OCI-LY1 (cell line): ENCODE measurements around the gene CRIM1.

Source experiments
- H2AFZ ChIP-seq: fragments of 200-600 bp; sonication (generic), shearing (Covaris generic); 2 replicates; pipeline ENCODE4 v1.6.0; 2014; ENCODE audit warnings: antibody characterized with exemption, mild to moderate bottlenecking, low read length
- H3F3A ChIP-seq: fragments of 200-600 bp; sonication (generic), shearing (Covaris generic); 2 replicates; pipeline ENCODE4 v1.6.0; 2014; ENCODE audit warnings: mild to moderate bottlenecking, antibody characterized with exemption, low read length, moderate library complexity; ENCODE audit not compliant: insufficient read depth
- H3K27ac ChIP-seq: fragments of 200-600 bp; sonication (generic); 2 replicates; pipeline ENCODE4 v1.5.1; 2014; ENCODE audit warnings: low read length, mixed run types, mild to moderate bottlenecking, low read depth; ENCODE audit not compliant: poor library complexity, severe bottlenecking
- H3K27me3 ChIP-seq: fragments of 200-600 bp; sonication (generic); 2 replicates; pipeline ENCODE4 v1.6.0; 2014; ENCODE audit warnings: antibody characterized with exemption, mild to moderate bottlenecking, low read length, moderate library complexity; ENCODE audit not compliant: insufficient read depth
- H3K36me3 ChIP-seq: fragments of 200-600 bp; sonication (generic); 2 replicates; pipeline ENCODE4 v1.6.1; 2014; ENCODE audit warnings: mild to moderate bottlenecking, antibody characterized with exemption, low read length, moderate library complexity, mixed read lengths; ENCODE audit not compliant: insufficient read depth
- H3K4me1 ChIP-seq: fragments of 200-600 bp; sonication (generic); 2 replicates; pipeline ENCODE4 v1.5.1; 2014; ENCODE audit warnings: mild to moderate bottlenecking, low read length, moderate library complexity; ENCODE audit not compliant: insufficient read depth, severe bottlenecking
- H3K4me2 ChIP-seq: fragments of 200-600 bp; sonication (generic), shearing (Covaris generic); 2 replicates; pipeline ENCODE4 v1.6.1; 2014; ENCODE audit warnings: low read length
- H3K4me3 ChIP-seq: fragments of 200-600 bp; sonication (generic); 2 replicates; pipeline ENCODE4 v1.5.1; 2014; ENCODE audit warnings: low read length, low read depth, mild to moderate bottlenecking, mixed read lengths; ENCODE audit not compliant: poor library complexity, severe bottlenecking
- H3K79me2 ChIP-seq: fragments of 200-600 bp; shearing (Covaris generic); 2 replicates; pipeline ENCODE4 v1.6.1; 2016; ENCODE audit warnings: mixed run types, low read length, mixed read lengths; ENCODE audit not compliant: insufficient read depth
- H3K9ac ChIP-seq: fragments of 200-600 bp; sonication (generic), shearing (Covaris generic); 2 replicates; pipeline ENCODE4 v1.6.1; 2014; ENCODE audit warnings: mild to moderate bottlenecking, low read length, mixed read lengths
- H3K9me2 ChIP-seq: fragments of 200-600 bp; sonication (generic), shearing (Covaris generic); 2 replicates; pipeline ENCODE4 v1.6.1; 2014; ENCODE audit warnings: low read depth, mild to moderate bottlenecking, low read length, mixed read lengths
- H3K9me3 ChIP-seq: fragments of 200-600 bp; shearing (Covaris generic); 2 replicates; pipeline ENCODE4 v1.6.1; 2014; ENCODE audit warnings: low read length, mixed read lengths
- H4K20me1 ChIP-seq: fragments of 200-600 bp; sonication (generic), shearing (Covaris generic); 2 replicates; pipeline ENCODE4 v1.6.0; 2016; ENCODE audit warnings: mild to moderate bottlenecking, low read length; ENCODE audit not compliant: insufficient read depth
- EZH2 ChIP-seq: fragments of 200-600 bp; sonication (generic), shearing (Covaris generic); IDR thresholded peaks from 2 replicates; pipeline ENCODE4 v1.8.0; 2017; ENCODE audit warnings: borderline replicate concordance, mixed run types, mild to moderate bottlenecking, antibody characterized with exemption, low read length, moderate library complexity, mixed read lengths
- TF ChIP-seq, protein P1 (sequence below): fragments of 200-600 bp; sonication (generic), shearing (Covaris generic); IDR thresholded peaks from 2 replicates; pipeline ENCODE4 v1.5.1; 2017; ENCODE audit warnings: mild to moderate bottlenecking, antibody characterized with exemption, low read length, moderate library complexity, mixed read lengths

The CRIM1 gene

DNA sequence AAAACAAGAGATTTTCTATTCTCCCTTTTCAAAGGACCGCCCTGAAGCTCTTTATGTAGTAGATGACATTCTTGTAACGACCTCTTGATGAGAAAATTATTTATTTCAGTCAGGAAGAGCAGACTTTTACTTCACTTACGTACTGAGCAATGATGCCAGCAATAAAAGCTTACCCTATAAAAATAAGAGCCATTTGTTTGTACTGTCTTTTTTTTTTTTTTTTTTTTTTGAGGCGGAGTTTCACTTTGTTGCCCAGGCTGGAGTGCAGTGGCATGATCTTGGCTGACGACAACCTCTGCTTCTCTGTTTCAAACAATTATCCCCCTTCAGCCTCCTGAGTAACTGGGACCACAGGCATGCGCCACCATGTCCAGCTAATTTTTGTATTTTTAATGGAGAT lies 39.2 kb downstream of the CRIM1 start:
- Histone ChIP-seq H3K4me3 (no peak overlapping the region), H3K36me3 (no peaks in the 10 kb centered on the region), H3K9me2 (no peaks in the 10 kb centered on the region), H3K9me3 (no peaks in the 10 kb centered on the region), H3K4me1 (no peaks in the 10 kb centered on the region), H3F3A (no peaks in the 10 kb centered on the region), H4K20me1 (no peaks in the 10 kb centered on the region), H3K9ac (no peak overlapping the region), H3K27ac (no peak overlapping the region), H3K4me2 (no peak overlapping the region), H3K79me2 (no peaks in the 10 kb centered on the region), H2AFZ (no peak overlapping the region), H3K27me3 (no peaks in the 10 kb centered on the region)
- TF ChIP-seq, protein P1, sequence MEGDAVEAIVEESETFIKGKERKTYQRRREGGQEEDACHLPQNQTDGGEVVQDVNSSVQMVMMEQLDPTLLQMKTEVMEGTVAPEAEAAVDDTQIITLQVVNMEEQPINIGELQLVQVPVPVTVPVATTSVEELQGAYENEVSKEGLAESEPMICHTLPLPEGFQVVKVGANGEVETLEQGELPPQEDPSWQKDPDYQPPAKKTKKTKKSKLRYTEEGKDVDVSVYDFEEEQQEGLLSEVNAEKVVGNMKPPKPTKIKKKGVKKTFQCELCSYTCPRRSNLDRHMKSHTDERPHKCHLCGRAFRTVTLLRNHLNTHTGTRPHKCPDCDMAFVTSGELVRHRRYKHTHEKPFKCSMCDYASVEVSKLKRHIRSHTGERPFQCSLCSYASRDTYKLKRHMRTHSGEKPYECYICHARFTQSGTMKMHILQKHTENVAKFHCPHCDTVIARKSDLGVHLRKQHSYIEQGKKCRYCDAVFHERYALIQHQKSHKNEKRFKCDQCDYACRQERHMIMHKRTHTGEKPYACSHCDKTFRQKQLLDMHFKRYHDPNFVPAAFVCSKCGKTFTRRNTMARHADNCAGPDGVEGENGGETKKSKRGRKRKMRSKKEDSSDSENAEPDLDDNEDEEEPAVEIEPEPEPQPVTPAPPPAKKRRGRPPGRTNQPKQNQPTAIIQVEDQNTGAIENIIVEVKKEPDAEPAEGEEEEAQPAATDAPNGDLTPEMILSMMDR, result no peak
- no peak for TF ChIP-seq EZH2

- Histone ChIP-seq H3K27me3 (no peaks in the 10 kb centered on the region), H3K36me3 (no peaks in the 10 kb centered on the region), H3K4me1 (no peaks in the 10 kb centered on the region), H3K27ac (no peak overlapping the region), H3K9me2 (no peaks in the 10 kb centered on the region), H3F3A (no peaks in the 10 kb centered on the region), H3K4me2 (no peak overlapping the region), H3K9me3 (no peaks in the 10 kb centered on the region), H3K4me3 (no peak overlapping the region), H2AFZ (no peak overlapping the region), H3K9ac (no peak overlapping the region), H4K20me1 (no peaks in the 10 kb centered on the region), H3K79me2 (no peaks in the 10 kb centered on the region)
- TF ChIP-seq, protein P1, result no peak
- no peak for TF ChIP-seq EZH2
These were observed 40.3 kb downstream of the CRIM1 start for GRCh38 chr2:36395866-36396265.

DNA sequence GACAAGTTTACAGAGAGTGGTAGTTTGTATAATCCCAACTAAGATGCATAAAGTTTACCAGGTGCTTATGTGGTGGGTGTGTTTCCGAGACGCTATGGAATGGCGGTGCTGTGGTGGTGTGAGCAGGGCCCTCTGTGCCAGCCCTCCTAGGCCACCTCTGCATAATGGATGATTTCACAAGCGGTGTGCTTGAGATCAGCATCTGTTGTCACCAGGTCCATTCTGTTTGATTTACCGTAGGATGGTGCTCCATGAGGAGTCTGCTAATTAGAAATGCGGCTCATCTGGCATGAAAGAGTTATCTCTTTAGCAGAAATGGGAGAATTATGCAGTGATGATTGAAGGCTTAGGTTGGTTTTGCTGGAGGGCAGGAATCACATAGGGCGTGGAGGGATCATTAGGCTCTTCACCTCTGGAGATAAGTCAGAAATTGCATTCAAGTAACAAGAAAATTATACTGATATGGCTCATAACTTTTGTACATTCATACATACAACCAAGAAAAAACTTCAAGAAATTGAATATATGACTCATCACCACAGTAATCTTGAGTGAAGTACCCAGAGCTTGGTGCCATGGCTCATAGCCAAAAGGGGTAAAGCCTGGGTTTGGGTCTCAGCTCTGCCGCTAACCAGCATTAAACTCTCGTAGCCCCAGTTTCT lies 41.4 kb downstream of the CRIM1 start:
- Histone ChIP-seq H3F3A (no peaks in the 10 kb centered on the region), H3K27ac (no peak overlapping the region), H3K9me3 (no peaks in the 10 kb centered on the region), H3K4me1 (no peaks in the 10 kb centered on the region), H3K36me3 (no peaks in the 10 kb centered on the region), H4K20me1 (no peaks in the 10 kb centered on the region), H3K9ac (no peak overlapping the region), H3K4me3 (no peak overlapping the region), H3K27me3 (no peaks in the 10 kb centered on the region), H3K4me2 (no peak overlapping the region), H3K79me2 (no peaks in the 10 kb centered on the region), H3K9me2 (no peaks in the 10 kb centered on the region), H2AFZ (no peak overlapping the region)
- TF ChIP-seq EZH2, result no peak
- TF ChIP-seq, protein P1, result no peak
